Loucy (cell line): ENCODE data around the gene PRR5.

ENCODE experiments used
- CTCF ChIP-seq: fragments of 200-600 bp; sonication (generic); conservative IDR thresholded peaks from 2 replicates; pipeline ENCODE4 v1.5.1; 2014; ENCODE audit warnings: mild to moderate bottlenecking, antibody characterized with exemption, low read length
- EZH2phosphoT487 ChIP-seq: fragments of 200-600 bp; IDR thresholded peaks from 2 replicates; pipeline ENCODE4 v1.6.1; 2018; ENCODE audit warnings: antibody characterized with exemption, mild to moderate bottlenecking, moderate library complexity, borderline replicate concordance

GRCh38 chr22:44658311-44658953, 43.6 kb upstream of the PRR5 start:
- no peak for TF ChIP-seq EZH2phosphoT487
- TF ChIP-seq CTCF: no peak
